PC-3 (cell line): ENCODE data around the gene IFIT1. TPM values are rescaled to one million over a fixed set of nuclear protein-coding genes. Genes with fewer than 3 reads are reported as not detected.

ENCODE experiments used
- ATAC-seq: fragments of 200-7000 bp; cut with Tn5 transposase; 2 replicates; pipeline ENCODE4 v1.9.1; 2020; ENCODE audit warnings: mild to moderate bottlenecking, moderate library complexity
- Bru-seq: library from RNA; stranded (reverse); fragments of 400-500 nt; gene quantifications from one replicate; lab custom pipeline; 2021; lab: Mats Ljungman, UMichigan
- BruChase-seq, 2 experiments: library from RNA; stranded (reverse); fragments of 400-500 nt; gene quantifications; one replicate each; lab custom pipeline; 2021; lab: Mats Ljungman, UMichigan
- BruUV-seq: library from RNA; stranded (reverse); fragments of 400-500 nt; replicated peaks from 2 replicates; lab custom pipeline; 2021; lab: Mats Ljungman, UMichigan
- CTCF ChIA-PET: fragments of 300-600 bp; sonication (Branson Sonifier 250); formaldehyde crosslinking; loops from one replicate; lab custom pipeline; 2022; ENCODE audit warnings: antibody characterized with exemption; lab: Charles Lee
- POLR2A ChIA-PET: fragments of 300-600 bp; sonication (Branson Sonifier 250); formaldehyde crosslinking; loops from one replicate; lab custom pipeline; 2022; ENCODE audit warnings: antibody characterized with exemption; ENCODE audit not compliant: unreplicated experiment; lab: Charles Lee
- DNase-seq: peaks from one replicate; pipeline ENCODE4 v3.0.0-alpha.2; 2015
- H2AFZ ChIP-seq: fragments of 300-600 bp; sonication (generic); 2 replicates; pipeline ENCODE4 v1.6.0; 2016; ENCODE audit warnings: antibody characterized with exemption, low read length
- H3F3A ChIP-seq: fragments of 300-600 bp; sonication (generic); one replicate; pipeline ENCODE4 v1.6.0; 2017; ENCODE audit warnings: antibody characterized with exemption, low read length, control low read depth, mild to moderate bottlenecking; ENCODE audit not compliant: unreplicated experiment
- H3K27ac ChIP-seq: fragments of 300-600 bp; sonication (generic); 2 replicates; pipeline ENCODE4 v1.5.1; 2016; ENCODE audit warnings: mild to moderate bottlenecking, low read length
- H3K27me3 ChIP-seq: fragments of 300-600 bp; sonication (generic); 2 replicates; pipeline ENCODE4 v1.6.1; 2016; ENCODE audit warnings: low read length, mixed read lengths
- H3K36me3 ChIP-seq: fragments of 300-600 bp; sonication (generic); 2 replicates; pipeline ENCODE4 v1.6.1; 2016; ENCODE audit warnings: low read depth, mixed run types, low read length, mixed read lengths
- H3K4me1 ChIP-seq: fragments of 300-600 bp; sonication (generic); 2 replicates; pipeline ENCODE4 v1.5.1; 2016; ENCODE audit warnings: low read length; ENCODE audit not compliant: insufficient read depth
- H3K4me2 ChIP-seq: fragments of 300-600 bp; sonication (generic); 2 replicates; pipeline ENCODE4 v1.6.0; 2016; ENCODE audit warnings: low read length
- H3K4me3 ChIP-seq: fragments of 300-600 bp; sonication (generic); 2 replicates; pipeline ENCODE4 v1.5.1; 2016; ENCODE audit warnings: mild to moderate bottlenecking, low read length, mixed read lengths
- H3K79me2 ChIP-seq: fragments of 300-600 bp; sonication (generic); 2 replicates; pipeline ENCODE4 v1.6.1; 2017; ENCODE audit warnings: low read length, mixed read lengths
- H3K9ac ChIP-seq: fragments of 300-600 bp; sonication (generic); 2 replicates; pipeline ENCODE4 v1.6.0; 2016; ENCODE audit warnings: mild to moderate bottlenecking, low read length
- H3K9me2 ChIP-seq: fragments of 300-600 bp; sonication (generic); replicated peaks from 2 replicates; pipeline ENCODE4 v1.6.1; 2016; ENCODE audit warnings: mixed run types, low read length, mixed read lengths
- H3K9me3 ChIP-seq: fragments of 300-600 bp; sonication (generic); 2 replicates; pipeline ENCODE4 v1.6.1; 2016; ENCODE audit warnings: low read length, mixed read lengths
- H4K20me1 ChIP-seq: fragments of 300-600 bp; sonication (generic); 2 replicates; pipeline ENCODE4 v1.6.1; 2016; ENCODE audit warnings: low read length, mixed read lengths
- EZH2 ChIP-seq: fragments of 300-600 bp; sonication (generic); IDR thresholded peaks from one replicate; pipeline ENCODE4 v1.6.1; 2017; ENCODE audit warnings: antibody characterized with exemption, mild to moderate bottlenecking, low read length; ENCODE audit not compliant: unreplicated experiment
- EZH2phosphoT487 ChIP-seq: fragments of 300-600 bp; sonication (generic); IDR thresholded peaks from 2 replicates; pipeline ENCODE4 v1.6.1; 2018; ENCODE audit warnings: mild to moderate bottlenecking, antibody characterized with exemption, low read length, borderline replicate concordance
- intact Hi-C: fragments of 100-400 bp; cut with micrococcal nuclease; formaldehyde crosslinking; loops from 2 replicates; pipeline ENCODE4 v1.9.0; 2023
- long read RNA-seq: library from polyadenylated mRNA; unstranded; transcript quantifications from one replicate; pipeline ENCODE4 v2.0.0, GENCODE V29; 2021; ENCODE audit not compliant: unreplicated experiment
- total RNA-seq: library from RNA; depleted of rRNA; stranded (reverse); fragments of >200 nt; gene quantifications from 2 replicates; pipeline ENCODE4 v1.2.3, GENCODE V29; 2014; rRNA removed
- TF ChIP-seq, protein P1 (sequence below): fragments of 300-600 bp; sonication (generic); conservative IDR thresholded peaks from 2 replicates; pipeline ENCODE4 v1.5.1; 2017; ENCODE audit warnings: antibody characterized with exemption, low read depth, mild to moderate bottlenecking, low read length

IFIT1 gene
- total RNA-seq, result 14.1 and 19.6 TPM in 2 replicates
- Bru-seq, nascent RNA, result percentile 84 among the genes with signal in this experiment
- percentile 85 among the genes with signal in this experiment for BruChase-seq, experiment 1, labeled RNA remaining after a 6-hour chase
- BruChase-seq, experiment 2, labeled RNA remaining after a 2-hour chase, result percentile 97 among the genes with signal in this experiment
- long read RNA-seq, full-length matches to known transcripts, result 283 of 339 reads
- long read RNA-seq, partial matches to known transcripts, result 46 of 339 reads
- long read RNA-seq, other reads (novel, unspliced or antisense), result 10 of 339 reads

DNA sequence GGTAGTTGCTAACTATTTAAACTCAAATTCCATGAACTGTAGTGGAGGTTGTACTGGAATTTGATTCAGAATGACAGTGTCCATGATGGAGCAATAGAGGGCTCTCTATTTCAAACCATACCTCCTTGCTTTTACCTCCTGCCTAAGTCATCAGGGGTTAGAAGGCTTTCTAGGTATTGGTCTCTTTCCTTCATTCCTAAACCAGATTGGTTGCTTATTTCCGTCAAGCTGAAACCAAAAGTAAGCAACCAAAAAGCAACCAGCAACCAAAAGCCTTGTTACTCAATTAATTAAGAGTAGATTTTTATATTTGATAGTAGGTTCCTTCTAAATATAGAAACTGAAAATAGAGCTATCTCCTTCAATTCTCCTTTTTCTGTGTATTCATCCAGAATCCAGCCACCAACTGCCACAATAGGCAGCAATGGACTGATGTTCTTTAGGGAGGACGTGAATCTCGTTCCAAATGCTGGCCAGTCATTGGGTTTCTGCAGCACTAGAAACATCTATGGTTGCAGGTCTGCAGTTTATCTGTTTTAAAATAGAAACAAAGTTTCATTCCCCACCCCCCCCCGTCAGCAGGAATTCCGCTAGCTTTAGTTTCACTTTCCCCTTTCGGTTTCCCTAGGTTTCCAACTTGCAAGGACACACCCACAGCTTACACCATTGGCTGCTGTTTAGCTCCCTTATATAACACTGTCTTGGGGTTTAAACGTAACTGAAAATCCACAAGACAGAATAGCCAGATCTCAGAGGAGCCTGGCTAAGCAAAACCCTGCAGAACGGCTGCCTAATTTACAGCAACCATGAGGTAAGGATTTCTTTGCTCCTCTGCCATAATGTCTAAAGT, at the start of gene IFIT1:
Gene IFIT1 (plus strand): TSS at position 717 of the 850 bp plus-strand sequence. CDS start 90 bp downstream, at position 807.
- intact Hi-C loops, result loop anchor here (2.0 to 10.0 kb wide), 2 partner anchors 23 to 357 kb away; partner anchors contain the start of gene IFIT5
- Histone ChIP-seq H2AFZ (peak within 1 kb of the TSS; percentile 79), H3K4me3 (peak within 1 kb of the TSS; percentile 78), H3K4me1 (peaks cover 18% of the 10 kb centered on the region), H3K9ac (peak within 1 kb of the TSS; percentile 21; the same call in 1 of the 2 replicates), H3K79me2 (peaks cover 28% of the 10 kb centered on the region), H3F3A (peaks cover 3% of the 10 kb centered on the region), H3K9me3 (no peaks in the 10 kb centered on the region), H3K27ac (peak within 1 kb of the TSS; percentile 13), H3K27me3 (no peaks in the 10 kb centered on the region), H3K36me3 (no peaks in the 10 kb centered on the region), H4K20me1 (no peaks in the 10 kb centered on the region), H3K9me2 (no peaks in the 10 kb centered on the region), H3K4me2 (peak within 1 kb of the TSS; percentile 95)
- CTCF ChIA-PET, result interaction anchor here (0.6 to 1.4 kb wide), 5 partner anchors 22 to 119 kb away, joined by 3 to 17 read pairs (median 12); partner anchors contain the start of genes IFIT3 and IFIT5
- ATAC-seq (peak; percentile 87), DNase-seq (peak; percentile 75)
- TF ChIP-seq EZH2, result no peak
- TF ChIP-seq, protein P1, sequence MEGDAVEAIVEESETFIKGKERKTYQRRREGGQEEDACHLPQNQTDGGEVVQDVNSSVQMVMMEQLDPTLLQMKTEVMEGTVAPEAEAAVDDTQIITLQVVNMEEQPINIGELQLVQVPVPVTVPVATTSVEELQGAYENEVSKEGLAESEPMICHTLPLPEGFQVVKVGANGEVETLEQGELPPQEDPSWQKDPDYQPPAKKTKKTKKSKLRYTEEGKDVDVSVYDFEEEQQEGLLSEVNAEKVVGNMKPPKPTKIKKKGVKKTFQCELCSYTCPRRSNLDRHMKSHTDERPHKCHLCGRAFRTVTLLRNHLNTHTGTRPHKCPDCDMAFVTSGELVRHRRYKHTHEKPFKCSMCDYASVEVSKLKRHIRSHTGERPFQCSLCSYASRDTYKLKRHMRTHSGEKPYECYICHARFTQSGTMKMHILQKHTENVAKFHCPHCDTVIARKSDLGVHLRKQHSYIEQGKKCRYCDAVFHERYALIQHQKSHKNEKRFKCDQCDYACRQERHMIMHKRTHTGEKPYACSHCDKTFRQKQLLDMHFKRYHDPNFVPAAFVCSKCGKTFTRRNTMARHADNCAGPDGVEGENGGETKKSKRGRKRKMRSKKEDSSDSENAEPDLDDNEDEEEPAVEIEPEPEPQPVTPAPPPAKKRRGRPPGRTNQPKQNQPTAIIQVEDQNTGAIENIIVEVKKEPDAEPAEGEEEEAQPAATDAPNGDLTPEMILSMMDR, result peak; percentile 18; the same call in 1 of the 2 replicates
- no peak for TF ChIP-seq EZH2phosphoT487
- POLR2A ChIA-PET, result interaction anchor here (0.5 to 0.7 kb wide), 5 partner anchors 31 to 309 kb away, joined by 6 to 28 read pairs (median 14); partner anchors contain the start of genes KIF20B and LIPA
- BruUV-seq, result TSS peak; percentile 74

GRCh38 chr10:89343089-89343767, 49.2 kb upstream of the IFIT1 start:
- Histone ChIP-seq H3K9ac (no peak overlapping the region), H3K9me2 (no peaks in the 10 kb centered on the region), H2AFZ (no peak overlapping the region), H3K4me1 (peaks cover 17% of the 10 kb centered on the region), H3K79me2 (no peaks in the 10 kb centered on the region), H3K36me3 (no peaks in the 10 kb centered on the region; the same call in 1 of the 2 replicates), H3K4me2 (no peak overlapping the region), H3K27ac (no peak overlapping the region), H3K4me3 (no peak overlapping the region), H4K20me1 (no peaks in the 10 kb centered on the region), H3F3A (no peaks in the 10 kb centered on the region), H3K27me3 (no peaks in the 10 kb centered on the region), H3K9me3 (no peaks in the 10 kb centered on the region)
- TF ChIP-seq, protein P1, result no peak
- TF ChIP-seq EZH2, result no peak
- no peak for TF ChIP-seq EZH2phosphoT487
- POLR2A ChIA-PET, result no interaction called here
- DNase-seq (no peak), ATAC-seq (no peak)
- CTCF ChIA-PET, result no interaction called here
- no TSS peak for BruUV-seq
- intact Hi-C loops, result no loop called here
